OCI-LY3 (cell line): ENCODE results near the gene DCC.

Experiments
- H2AFZ ChIP-seq: fragments of 200-600, 300-600 bp; shearing (Covaris generic); 2 replicates; pipeline ENCODE4 v1.6.0; 2014; ENCODE audit warnings: antibody characterized with exemption, low read depth, low read length
- H3K27ac ChIP-seq: fragments of 200-600, 300-600 bp; sonication (generic); 2 replicates; pipeline ENCODE4 v1.5.1; 2014; ENCODE audit warnings: mild to moderate bottlenecking, low read length, moderate library complexity, mixed read lengths
- H3K27me3 ChIP-seq: fragments of 200-600, 300-600 bp; sonication (generic); 2 replicates; pipeline ENCODE4 v1.6.1; 2014; ENCODE audit warnings: low read depth, low read length, mixed read lengths
- H3K36me3 ChIP-seq: fragments of 200-600, 300-600 bp; sonication (generic); replicated peaks from 2 replicates; pipeline ENCODE3; 2014; ENCODE audit warnings: low read depth, low read length, mixed read lengths
- H3K4me1 ChIP-seq: fragments of 300-600, 200-600 bp; sonication (generic); 2 replicates; pipeline ENCODE4 v1.6.1; 2014; ENCODE audit warnings: low read length, mixed read lengths
- H3K4me2 ChIP-seq: fragments of 200-600, 300-600 bp; sonication (generic); 2 replicates; pipeline ENCODE4 v1.6.1; 2014; ENCODE audit warnings: low read length, mixed read lengths
- H3K4me3 ChIP-seq: fragments of 300-600, 200-600 bp; sonication (generic); 2 replicates; pipeline ENCODE4 v1.5.1; 2014; ENCODE audit warnings: antibody characterized with exemption, mild to moderate bottlenecking, low read length, moderate library complexity
- H3K79me2 ChIP-seq: fragments of 300-600, 200-600 bp; shearing (Covaris generic); 2 replicates; pipeline ENCODE4 v1.6.1; 2014; ENCODE audit warnings: mild to moderate bottlenecking, low read length, mixed read lengths
- H3K9ac ChIP-seq: fragments of 300-600, 200-600 bp; shearing (Covaris generic); 2 replicates; pipeline ENCODE4 v1.6.0; 2014; ENCODE audit warnings: mild to moderate bottlenecking, low read length, moderate library complexity
- H3K9me3 ChIP-seq: fragments of 200-600, 300-600 bp; shearing (Covaris generic); 2 replicates; pipeline ENCODE4 v1.6.1; 2014; ENCODE audit warnings: low read length, mixed read lengths; ENCODE audit not compliant: insufficient read depth
- H4K20me1 ChIP-seq: fragments of 200-600, 300-600 bp; sonication (generic); 2 replicates; pipeline ENCODE4 v1.6.1; 2016; ENCODE audit warnings: low read length, mixed read lengths; ENCODE audit not compliant: insufficient read depth
- EZH2phosphoT487 ChIP-seq: fragments of 200-600 bp; shearing (Covaris generic); IDR thresholded peaks from 2 replicates; pipeline ENCODE4 v1.6.1; 2018; ENCODE audit warnings: antibody characterized with exemption, mixed run types, low read depth
- TF ChIP-seq, protein P1 (sequence below): fragments of 200-600, 300-600 bp; sonication (generic); IDR thresholded peaks from 2 replicates; pipeline ENCODE4 v1.5.1; 2014; ENCODE audit warnings: antibody characterized with exemption, low read length, low read depth

Gene DCC

DNA sequence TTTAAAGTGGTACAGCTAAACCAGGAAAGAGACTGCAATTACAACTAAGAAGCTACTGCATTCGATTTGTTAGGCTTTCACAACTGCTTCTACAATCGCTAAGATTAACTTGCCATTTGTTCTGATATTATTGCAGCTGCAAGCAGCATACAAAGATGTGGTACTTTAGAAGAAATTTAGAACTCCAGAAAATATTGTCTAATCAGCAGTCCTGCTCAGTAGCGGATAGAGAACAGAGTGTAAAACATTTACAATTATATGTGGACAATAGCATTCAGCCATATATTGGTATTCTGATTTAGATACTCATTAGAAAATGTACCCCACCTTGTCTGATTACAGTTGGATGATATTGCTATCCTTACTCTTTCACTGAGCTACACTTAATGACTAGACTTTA is 265.3 kb downstream of the DCC start:
- Histone ChIP-seq H3K79me2 (no peaks in the 10 kb centered on the region), H3K4me1 (no peaks in the 10 kb centered on the region), H3K27me3 (peaks cover 3% of the 10 kb centered on the region; the same call in 1 of the 2 replicates), H3K4me3 (no peak overlapping the region), H4K20me1 (no peaks in the 10 kb centered on the region), H3K4me2 (no peak overlapping the region), H2AFZ (no peak overlapping the region), H3K36me3 (no peaks in the 10 kb centered on the region), H3K9me3 (no peaks in the 10 kb centered on the region), H3K9ac (no peak overlapping the region), H3K27ac (no peak overlapping the region)
- TF ChIP-seq, protein P1, sequence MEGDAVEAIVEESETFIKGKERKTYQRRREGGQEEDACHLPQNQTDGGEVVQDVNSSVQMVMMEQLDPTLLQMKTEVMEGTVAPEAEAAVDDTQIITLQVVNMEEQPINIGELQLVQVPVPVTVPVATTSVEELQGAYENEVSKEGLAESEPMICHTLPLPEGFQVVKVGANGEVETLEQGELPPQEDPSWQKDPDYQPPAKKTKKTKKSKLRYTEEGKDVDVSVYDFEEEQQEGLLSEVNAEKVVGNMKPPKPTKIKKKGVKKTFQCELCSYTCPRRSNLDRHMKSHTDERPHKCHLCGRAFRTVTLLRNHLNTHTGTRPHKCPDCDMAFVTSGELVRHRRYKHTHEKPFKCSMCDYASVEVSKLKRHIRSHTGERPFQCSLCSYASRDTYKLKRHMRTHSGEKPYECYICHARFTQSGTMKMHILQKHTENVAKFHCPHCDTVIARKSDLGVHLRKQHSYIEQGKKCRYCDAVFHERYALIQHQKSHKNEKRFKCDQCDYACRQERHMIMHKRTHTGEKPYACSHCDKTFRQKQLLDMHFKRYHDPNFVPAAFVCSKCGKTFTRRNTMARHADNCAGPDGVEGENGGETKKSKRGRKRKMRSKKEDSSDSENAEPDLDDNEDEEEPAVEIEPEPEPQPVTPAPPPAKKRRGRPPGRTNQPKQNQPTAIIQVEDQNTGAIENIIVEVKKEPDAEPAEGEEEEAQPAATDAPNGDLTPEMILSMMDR: no peak

DNA sequence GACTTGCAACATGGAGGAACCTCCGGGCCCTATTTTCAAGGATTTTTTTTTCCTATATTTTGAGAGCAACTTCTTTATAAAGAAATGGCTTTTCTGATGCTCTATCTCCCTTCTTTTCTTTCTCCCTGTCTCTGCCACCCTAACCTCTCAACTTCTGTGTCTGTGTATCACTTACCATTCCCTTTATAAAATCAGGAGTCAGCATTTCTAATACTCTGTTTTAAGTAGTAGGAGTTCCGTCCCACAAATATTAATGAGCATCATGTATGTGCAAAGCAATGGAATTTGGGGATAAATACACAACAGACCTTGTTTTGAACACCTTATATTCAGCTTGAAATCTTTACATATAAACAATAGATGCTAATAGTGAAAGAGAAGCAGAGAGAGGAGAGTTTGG is 268.0 kb downstream of the DCC start:
- Histone ChIP-seq H3K9ac (no peak overlapping the region), H3K79me2 (no peaks in the 10 kb centered on the region), H3K4me3 (no peak overlapping the region), H3K36me3 (no peaks in the 10 kb centered on the region), H3K4me2 (no peak overlapping the region), H3K9me3 (no peaks in the 10 kb centered on the region), H2AFZ (no peak overlapping the region), H3K4me1 (no peaks in the 10 kb centered on the region), H4K20me1 (no peaks in the 10 kb centered on the region), H3K27ac (no peak overlapping the region), H3K27me3 (peaks cover 17% of the 10 kb centered on the region)
- TF ChIP-seq, protein P1: no peak
- TF ChIP-seq EZH2phosphoT487: no peak

DNA sequence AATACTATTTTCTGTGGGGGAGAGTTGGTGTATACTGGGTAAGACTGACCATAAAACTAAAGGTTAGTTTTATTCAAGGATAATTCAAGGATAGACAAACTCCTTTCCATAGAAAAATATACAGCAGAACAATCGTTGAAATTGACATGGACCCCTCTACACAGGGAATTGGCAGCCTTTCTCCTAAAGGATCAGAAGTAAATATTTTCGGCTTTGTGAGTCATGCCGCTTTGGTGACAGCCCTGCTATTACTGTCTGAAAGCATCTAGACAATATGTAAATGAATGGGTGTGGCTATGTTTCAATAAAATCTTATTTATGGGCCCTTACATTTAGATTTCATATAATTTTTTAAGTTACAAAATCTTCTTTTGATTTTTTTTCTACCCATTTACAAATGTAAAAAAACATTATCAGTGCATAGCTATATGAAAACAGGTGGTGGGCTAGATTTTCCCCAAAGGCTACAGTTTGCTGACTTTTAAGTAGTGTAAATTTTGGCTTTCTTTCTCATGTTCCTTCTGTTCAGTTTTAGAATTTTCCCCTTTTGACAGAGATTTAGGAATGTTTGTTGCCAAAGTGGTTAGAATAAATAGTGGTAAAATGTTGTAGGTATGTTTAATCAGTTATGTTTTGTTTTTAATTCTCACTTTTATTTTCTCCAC is 270.6 kb downstream of the DCC start:
- TF ChIP-seq, protein P1: no peak
- no peak for TF ChIP-seq EZH2phosphoT487
- H3K4me3 ChIP-seq: no peak overlapping the region
- no peaks in the 10 kb centered on the region for H3K79me2 ChIP-seq
- no peaks in the 10 kb centered on the region for H4K20me1 ChIP-seq
- H3K4me2 ChIP-seq: no peak overlapping the region
- H3K9ac ChIP-seq: no peak overlapping the region
- H3K36me3 ChIP-seq: no peaks in the 10 kb centered on the region
- no peaks in the 10 kb centered on the region for H3K9me3 ChIP-seq
- H2AFZ ChIP-seq: no peak overlapping the region
- peaks cover 11% of the 10 kb centered on the region for H3K4me1 ChIP-seq
- H3K27ac ChIP-seq: no peak overlapping the region
- H3K27me3 ChIP-seq: peaks cover 32% of the 10 kb centered on the region

DNA sequence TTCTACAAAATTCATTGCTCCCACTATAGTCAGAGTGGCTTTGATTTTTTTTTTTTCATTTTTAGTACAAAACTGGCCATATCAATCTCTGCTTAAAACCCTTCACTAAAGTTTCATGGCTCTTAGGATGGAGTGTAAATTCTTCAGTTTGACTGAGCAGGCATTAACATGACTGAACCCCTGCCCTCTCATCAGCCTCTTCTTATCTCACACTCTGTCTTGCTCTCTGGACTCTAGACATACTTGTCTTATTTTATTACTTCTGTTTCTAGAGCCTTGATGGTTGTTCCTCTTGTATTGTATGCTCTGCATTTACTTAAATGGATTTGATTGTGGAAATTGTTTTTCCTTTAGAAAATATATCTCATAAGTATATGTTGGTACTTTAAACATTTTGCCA is 272.4 kb downstream of the DCC start:
- Histone ChIP-seq H3K27me3 (peaks cover 42% of the 10 kb centered on the region), H3K27ac (no peak overlapping the region), H3K4me3 (no peak overlapping the region), H3K36me3 (no peaks in the 10 kb centered on the region), H3K9ac (no peak overlapping the region), H3K9me3 (no peaks in the 10 kb centered on the region), H3K4me2 (no peak overlapping the region), H3K4me1 (peaks cover 24% of the 10 kb centered on the region), H4K20me1 (no peaks in the 10 kb centered on the region), H3K79me2 (no peaks in the 10 kb centered on the region), H2AFZ (no peak overlapping the region)
- TF ChIP-seq, protein P1: no peak
- TF ChIP-seq EZH2phosphoT487: no peak
